Measurements from ENCODE around the gene NBPF20. TPM values are rescaled to one million over a fixed set of nuclear protein-coding genes. Genes with fewer than 3 reads are reported as not detected.
"Not testable (repeated sequence)": the region's sequence is repeated elsewhere in the genome, so short reads cannot be mapped to it uniquely, and the experiment has no call there.

The NBPF20 gene
- total RNA-seq, 1 donor from 2014 or later, result 5.5 TPM

DNA sequence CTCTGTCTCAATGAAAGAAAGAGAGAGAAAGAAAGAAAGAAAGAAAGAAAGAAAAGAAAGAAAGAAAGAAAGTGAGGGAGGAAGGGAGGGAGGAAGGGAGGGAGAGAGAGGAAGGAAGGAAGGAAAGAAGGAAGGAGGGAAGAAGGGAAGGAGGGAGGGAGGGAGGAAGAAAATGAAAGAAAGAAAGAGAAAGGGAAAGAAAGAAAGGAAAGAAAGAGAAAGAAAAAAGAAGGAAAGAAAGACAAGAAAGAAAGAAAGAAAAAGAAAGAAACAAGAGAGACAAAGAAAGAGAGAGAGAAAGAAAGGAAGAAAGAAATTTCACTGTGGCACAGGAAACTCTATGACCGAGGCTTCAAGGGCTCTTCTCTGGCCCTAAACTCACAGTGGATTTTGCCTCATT, 33.7 kb upstream of the NBPF20 start:
- not testable (repeated sequence) for H3K9me3 Mint-ChIP-seq (ENCODE audit: low read depth); DNase-seq (ENCODE audit: low spot score, unreplicated experiment); H3K4me3 Mint-ChIP-seq (ENCODE audit: low read depth); H3K4me1 Mint-ChIP-seq (ENCODE audit: low read depth); H3K36me3 Mint-ChIP-seq (ENCODE audit: insufficient read depth); H3K27ac Mint-ChIP-seq
- H3K27me3 Mint-ChIP-seq, result peaks cover 44% of the 10 kb centered on the region

DNA sequence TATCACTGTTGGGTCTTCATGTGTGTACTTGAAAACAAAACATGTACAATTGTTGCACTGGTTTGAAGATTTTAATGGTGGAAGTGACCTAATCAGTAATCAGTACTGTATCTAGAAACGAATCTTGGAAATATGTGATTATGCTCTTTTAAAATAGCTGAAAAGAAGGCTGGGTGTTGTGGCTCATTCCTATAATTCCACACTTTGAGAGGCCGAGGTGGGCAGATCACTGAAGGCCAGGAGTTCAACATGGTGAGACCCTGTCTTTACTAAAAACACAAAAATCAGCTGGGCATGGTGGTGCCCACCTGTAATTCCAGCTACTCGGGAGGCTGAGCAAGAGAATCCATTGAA, 29.4 kb upstream of the NBPF20 start:
- H3K27me3 Mint-ChIP-seq, result peaks cover 37% of the 10 kb centered on the region
- DNase-seq (ENCODE audit: low spot score, unreplicated experiment); H3K4me3 Mint-ChIP-seq (ENCODE audit: low read depth): not testable (repeated sequence)

DNA sequence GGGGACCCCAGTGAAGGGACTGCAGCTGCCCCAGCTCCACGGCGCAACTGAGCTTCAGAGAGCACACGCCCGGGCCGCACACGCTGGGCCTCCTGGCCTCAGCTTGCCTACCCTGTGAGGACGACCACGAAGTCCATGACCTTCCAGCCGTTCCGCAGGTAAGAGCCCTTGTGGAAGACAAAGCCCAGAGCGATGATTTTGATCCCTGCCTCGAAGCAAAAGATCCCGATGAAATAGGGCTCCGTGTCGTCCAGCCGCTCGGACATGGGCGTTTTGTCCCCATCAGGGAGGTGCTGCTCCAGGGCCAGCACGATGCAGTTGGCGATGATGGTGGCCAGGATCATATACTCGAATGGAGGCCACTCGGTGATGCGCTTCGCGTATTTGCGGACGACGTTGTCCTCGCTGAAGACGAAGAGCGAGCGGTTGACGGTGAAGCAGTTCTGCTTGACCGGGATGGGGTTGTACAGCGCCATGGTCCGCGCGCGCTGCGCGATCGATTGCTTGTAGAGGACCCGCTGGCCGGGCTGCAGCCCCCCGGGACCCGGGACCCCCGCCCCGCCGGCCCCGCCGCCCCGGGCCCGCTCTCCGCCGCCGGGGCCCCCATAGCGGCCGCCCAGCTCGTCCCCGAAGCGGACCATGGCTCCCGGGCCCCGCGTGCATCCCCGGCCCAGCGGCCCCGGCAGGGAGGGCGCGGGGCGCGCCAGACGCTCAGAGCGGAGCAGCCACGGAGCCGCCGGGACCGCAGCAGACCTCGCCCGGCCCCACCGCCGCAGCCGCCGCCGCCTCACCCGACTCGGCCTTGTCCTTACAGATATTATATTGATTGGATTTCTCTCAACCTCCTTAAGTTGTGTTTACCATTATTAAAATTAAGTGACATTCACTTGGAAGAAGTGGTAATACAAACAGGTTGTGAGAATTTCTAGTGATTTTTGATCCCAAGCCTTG, 28.7 kb upstream of the NBPF20 start:
- H3K27ac Mint-ChIP-seq; H3K4me1 Mint-ChIP-seq (ENCODE audit: low read depth); DNase-seq (ENCODE audit: low spot score, unreplicated experiment); H3K9me3 Mint-ChIP-seq (ENCODE audit: low read depth); H3K36me3 Mint-ChIP-seq (ENCODE audit: insufficient read depth): not testable (repeated sequence)
- Mint-ChIP-seq H3K27me3 (peaks cover 37% of the 10 kb centered on the region), H3K4me3 (ENCODE audit: low read depth) (peak overlapping the region; percentile 51)

More for the DNA sequence above, 29.4 kb upstream of the NBPF20 start:
- not testable (repeated sequence) for H3K27ac Mint-ChIP-seq; H3K36me3 Mint-ChIP-seq (ENCODE audit: insufficient read depth); H3K4me1 Mint-ChIP-seq (ENCODE audit: low read depth); H3K9me3 Mint-ChIP-seq (ENCODE audit: low read depth)

- not testable (repeated sequence) for DNase-seq (ENCODE audit: low spot score, unreplicated experiment); H3K27ac Mint-ChIP-seq; H3K36me3 Mint-ChIP-seq (ENCODE audit: insufficient read depth); H3K9me3 Mint-ChIP-seq (ENCODE audit: low read depth); H3K4me1 Mint-ChIP-seq (ENCODE audit: low read depth); H3K4me3 Mint-ChIP-seq (ENCODE audit: low read depth)
- H3K27me3 Mint-ChIP-seq, result peaks cover 30% of the 10 kb centered on the region
Observed at GRCh38 chr1:145452506-145452905, 27.1 kb upstream of the NBPF20 start.

DNA sequence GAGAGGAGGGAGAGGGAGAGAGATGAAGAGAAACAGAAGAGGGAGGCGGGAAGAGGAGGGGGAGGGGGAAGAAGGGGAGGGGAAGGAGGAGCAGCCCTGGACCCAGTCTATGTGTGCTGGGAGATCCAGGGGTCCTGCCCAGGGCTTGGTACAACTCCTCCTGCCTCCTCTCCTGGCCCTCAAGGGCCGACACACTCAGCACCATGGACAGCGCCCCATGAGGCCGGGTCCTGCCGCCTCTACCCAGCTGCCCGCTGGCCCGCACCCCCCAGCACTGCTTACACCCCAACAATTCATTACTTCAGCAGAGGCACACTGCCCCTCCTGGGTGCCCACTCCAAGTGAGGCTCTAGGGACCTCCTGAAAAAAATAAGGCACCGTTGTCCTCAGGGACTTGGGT, 26.5 kb upstream of the NBPF20 start:
- H3K9me3 Mint-ChIP-seq (ENCODE audit: low read depth); H3K4me3 Mint-ChIP-seq (ENCODE audit: low read depth); H3K36me3 Mint-ChIP-seq (ENCODE audit: insufficient read depth); H3K4me1 Mint-ChIP-seq (ENCODE audit: low read depth); H3K27ac Mint-ChIP-seq: not testable (repeated sequence)
- peak; percentile 59 for DNase-seq (ENCODE audit: low spot score, unreplicated experiment)
- peaks cover 30% of the 10 kb centered on the region for H3K27me3 Mint-ChIP-seq

DNA sequence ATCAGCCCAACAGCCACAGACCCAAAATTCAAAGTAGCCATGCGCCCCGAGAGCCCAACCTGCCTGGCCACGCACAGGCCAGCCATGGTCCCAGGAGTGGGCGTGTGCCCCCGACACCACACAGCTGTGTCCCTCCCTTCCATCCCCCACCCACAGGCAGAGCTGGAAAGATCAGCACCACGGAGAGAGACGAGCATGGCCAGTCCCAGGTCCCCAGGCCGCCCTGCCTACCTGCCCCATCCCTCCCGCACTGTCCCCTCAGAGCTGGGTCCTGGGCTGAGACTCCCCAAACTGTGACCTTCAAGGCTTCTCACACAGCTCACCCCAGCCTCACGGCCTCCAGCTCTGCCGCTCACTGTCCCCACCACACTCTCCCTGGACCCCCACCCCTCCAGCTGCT, 19.8 kb upstream of the NBPF20 start:
- not testable (repeated sequence) for H3K4me1 Mint-ChIP-seq (ENCODE audit: low read depth); H3K9me3 Mint-ChIP-seq (ENCODE audit: low read depth); DNase-seq (ENCODE audit: low spot score, unreplicated experiment); H3K4me3 Mint-ChIP-seq (ENCODE audit: low read depth); H3K27ac Mint-ChIP-seq; H3K36me3 Mint-ChIP-seq (ENCODE audit: insufficient read depth)
- peaks cover 11% of the 10 kb centered on the region for H3K27me3 Mint-ChIP-seq

- not testable (repeated sequence) for H3K9me3 Mint-ChIP-seq (ENCODE audit: low read depth)
Observed at GRCh38 chr1:145442340-145442739, 16.9 kb upstream of the NBPF20 start.

GRCh38 chr1:145431363-145432256, 6.2 kb upstream of the NBPF20 start:
- H3K9me3 Mint-ChIP-seq (ENCODE audit: low read depth); H3K36me3 Mint-ChIP-seq (ENCODE audit: insufficient read depth); H3K27ac Mint-ChIP-seq; H3K4me1 Mint-ChIP-seq (ENCODE audit: low read depth); DNase-seq (ENCODE audit: low spot score, unreplicated experiment): not testable (repeated sequence)
- Mint-ChIP-seq H3K27me3 (peaks cover 65% of the 10 kb centered on the region), H3K4me3 (ENCODE audit: low read depth) (peak overlapping the region; percentile 53)

More at GRCh38 chr1:145442340-145442739, 16.9 kb upstream of the NBPF20 start:
- not testable (repeated sequence) for H3K36me3 Mint-ChIP-seq (ENCODE audit: insufficient read depth); H3K27ac Mint-ChIP-seq; H3K4me3 Mint-ChIP-seq (ENCODE audit: low read depth); H3K4me1 Mint-ChIP-seq (ENCODE audit: low read depth); DNase-seq (ENCODE audit: low spot score, unreplicated experiment); H3K27me3 Mint-ChIP-seq

DNA sequence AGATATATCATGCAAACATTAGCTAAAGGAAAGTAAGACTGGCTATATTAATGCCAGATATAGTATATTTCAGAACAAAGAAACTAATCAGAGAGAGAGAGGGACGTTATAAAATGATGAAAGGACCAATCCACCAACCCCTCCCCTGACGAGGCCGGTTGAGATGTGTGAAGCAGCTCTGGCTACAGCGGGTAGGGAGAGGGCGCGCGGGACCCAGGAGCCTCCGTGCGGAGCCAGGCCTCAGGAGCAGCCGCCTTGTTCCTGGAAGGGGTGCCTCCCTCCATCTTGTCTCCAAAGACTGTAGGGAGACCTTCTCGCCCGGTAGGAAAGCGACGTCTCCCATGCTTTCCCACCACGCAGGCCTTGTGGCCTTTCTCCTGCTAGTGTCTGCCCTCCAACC, 5.4 kb upstream of the NBPF20 start:
- H3K36me3 Mint-ChIP-seq (ENCODE audit: insufficient read depth); H3K4me1 Mint-ChIP-seq (ENCODE audit: low read depth); H3K27ac Mint-ChIP-seq; DNase-seq (ENCODE audit: low spot score, unreplicated experiment); H3K9me3 Mint-ChIP-seq (ENCODE audit: low read depth): not testable (repeated sequence)
- peak overlapping the region; percentile 40 for H3K4me3 Mint-ChIP-seq (ENCODE audit: low read depth)
- peaks cover 62% of the 10 kb centered on the region for H3K27me3 Mint-ChIP-seq

GRCh38 chr1:145429329-145429728, 3.9 kb upstream of the NBPF20 start:
- not testable (repeated sequence) for H3K36me3 Mint-ChIP-seq (ENCODE audit: insufficient read depth); DNase-seq (ENCODE audit: low spot score, unreplicated experiment); H3K4me1 Mint-ChIP-seq (ENCODE audit: low read depth); H3K4me3 Mint-ChIP-seq (ENCODE audit: low read depth); H3K27ac Mint-ChIP-seq; H3K9me3 Mint-ChIP-seq (ENCODE audit: low read depth)
- H3K27me3 Mint-ChIP-seq, result peaks cover 65% of the 10 kb centered on the region

GRCh38 chr1:145424612-145425435, 579 bp downstream of the NBPF20 start:
- DNase-seq (ENCODE audit: low spot score, unreplicated experiment); H3K9me3 Mint-ChIP-seq (ENCODE audit: low read depth); H3K36me3 Mint-ChIP-seq (ENCODE audit: insufficient read depth); H3K4me1 Mint-ChIP-seq (ENCODE audit: low read depth): not testable (repeated sequence)
- H3K27ac Mint-ChIP-seq, result peak overlapping the region; percentile 87
- H3K27me3 Mint-ChIP-seq, result peaks cover 31% of the 10 kb centered on the region
- peak overlapping the region; percentile 97 for H3K4me3 Mint-ChIP-seq (ENCODE audit: low read depth)

DNA sequence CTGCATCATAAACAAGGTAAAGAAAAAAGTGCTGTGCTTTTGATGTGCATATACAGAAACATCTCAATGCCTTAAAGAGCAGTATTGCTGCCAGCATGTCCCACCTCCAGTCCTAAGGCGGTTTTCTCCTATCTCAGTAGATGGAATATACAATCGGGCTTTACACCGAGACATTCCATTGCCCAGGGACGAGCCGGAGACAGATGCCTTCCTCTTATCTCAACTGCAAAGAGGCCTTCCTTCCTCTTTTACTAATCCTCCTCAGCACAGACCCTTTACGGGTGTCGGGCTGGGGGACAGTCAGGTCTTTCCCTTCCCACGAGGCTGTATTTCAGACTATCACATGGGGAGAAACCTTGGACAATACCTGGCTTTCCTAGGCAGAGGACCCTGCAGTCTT, 10.3 kb downstream of the NBPF20 start:
- not testable (repeated sequence) for H3K4me3 Mint-ChIP-seq (ENCODE audit: low read depth); H3K9me3 Mint-ChIP-seq (ENCODE audit: low read depth); H3K36me3 Mint-ChIP-seq (ENCODE audit: insufficient read depth); H3K27me3 Mint-ChIP-seq; H3K4me1 Mint-ChIP-seq (ENCODE audit: low read depth); DNase-seq (ENCODE audit: low spot score, unreplicated experiment); H3K27ac Mint-ChIP-seq
